ENCODE data around the gene C16orf95. TPM values are rescaled to one million over a fixed set of nuclear protein-coding genes. Genes with fewer than 3 reads are reported as not detected.

The C16orf95 gene
- total and polyA plus RNA-seq, 4 donors, result 0.48 to 4.3 (median 2.1) TPM

DNA sequence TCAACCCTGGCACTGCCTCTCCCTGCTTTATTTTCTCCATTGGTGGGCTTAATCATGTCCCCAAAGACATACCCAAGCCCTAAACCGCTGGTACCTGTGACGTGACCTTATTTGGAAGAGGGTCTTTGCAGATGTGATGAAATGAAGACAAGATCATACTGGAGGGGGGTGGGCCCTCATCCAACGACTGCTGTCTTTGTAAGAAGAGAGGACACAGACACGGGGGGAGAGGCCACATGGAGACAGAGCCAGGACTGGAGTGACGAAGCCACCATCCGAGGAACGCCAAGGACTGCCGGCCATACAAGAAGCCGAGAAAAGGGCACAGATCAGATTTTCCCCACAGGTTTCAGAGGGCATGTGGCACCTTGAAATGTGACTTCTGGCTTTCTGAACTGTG lies 62.5 kb downstream of the C16orf95 start:
- Histone ChIP-seq H3K36me3 (ENCODE audit: control insufficient read depth in 4 of 4, insufficient read depth in 4 of 4, low read length in 4 of 4) (no peaks in the 10 kb centered on the region), H3K9me3 (ENCODE audit: control insufficient read depth in 4 of 4, insufficient read depth in 3 of 4, low read length in 3 of 4) (peaks cover 0 to 2% (median 0%) of the 10 kb centered on the region in 4 donors), H3K27me3 (ENCODE audit: control insufficient read depth in 3 of 3, insufficient read depth in 3 of 3, low read length in 2 of 3) (no peaks in the 10 kb centered on the region), H3K4me3 (no peak overlapping the region), H3K9ac (ENCODE audit: insufficient read depth in 1 of 2, low read length in 2 of 2) (no peak overlapping the region), H3K4me1 (ENCODE audit: control insufficient read depth in 5 of 5, insufficient read depth in 5 of 5, low read length in 5 of 5) (peaks cover 0 to 7% (median 0%) of the 10 kb centered on the region in 5 donors), H3K27ac (ENCODE audit: low read depth in 1 of 2, low read length in 1 of 2) (no peak overlapping the region)
- DNase-seq (no peak), ATAC-seq (ENCODE audit: insufficient read depth, low FRiP score) (no peak)
- WGBS, 2 donors, result 91 to 92% methylated on average over 9 of the region's 9 CpGs
- TF ChIP-seq, protein P1, sequence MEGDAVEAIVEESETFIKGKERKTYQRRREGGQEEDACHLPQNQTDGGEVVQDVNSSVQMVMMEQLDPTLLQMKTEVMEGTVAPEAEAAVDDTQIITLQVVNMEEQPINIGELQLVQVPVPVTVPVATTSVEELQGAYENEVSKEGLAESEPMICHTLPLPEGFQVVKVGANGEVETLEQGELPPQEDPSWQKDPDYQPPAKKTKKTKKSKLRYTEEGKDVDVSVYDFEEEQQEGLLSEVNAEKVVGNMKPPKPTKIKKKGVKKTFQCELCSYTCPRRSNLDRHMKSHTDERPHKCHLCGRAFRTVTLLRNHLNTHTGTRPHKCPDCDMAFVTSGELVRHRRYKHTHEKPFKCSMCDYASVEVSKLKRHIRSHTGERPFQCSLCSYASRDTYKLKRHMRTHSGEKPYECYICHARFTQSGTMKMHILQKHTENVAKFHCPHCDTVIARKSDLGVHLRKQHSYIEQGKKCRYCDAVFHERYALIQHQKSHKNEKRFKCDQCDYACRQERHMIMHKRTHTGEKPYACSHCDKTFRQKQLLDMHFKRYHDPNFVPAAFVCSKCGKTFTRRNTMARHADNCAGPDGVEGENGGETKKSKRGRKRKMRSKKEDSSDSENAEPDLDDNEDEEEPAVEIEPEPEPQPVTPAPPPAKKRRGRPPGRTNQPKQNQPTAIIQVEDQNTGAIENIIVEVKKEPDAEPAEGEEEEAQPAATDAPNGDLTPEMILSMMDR (IDR thresholded peaks at IDR 0.05; ENCODE audit: control extremely low read depth, extremely low read depth), result no peak

GRCh38 chr16:87254296-87254695 lies 62.9 kb downstream of the C16orf95 start:
- peaks cover 0 to 2% (median 0%) of the 10 kb centered on the region in 4 donors for H3K9me3 ChIP-seq (ENCODE audit: control insufficient read depth in 4 of 4, insufficient read depth in 3 of 4, low read length in 3 of 4)
- H3K36me3 ChIP-seq (ENCODE audit: control insufficient read depth in 4 of 4, insufficient read depth in 4 of 4, low read length in 4 of 4), result no peaks in the 10 kb centered on the region
- WGBS, 2 donors, result 88 to 93% methylated on average over 10 of the region's 10 CpGs
- peaks cover 0 to 7% (median 0%) of the 10 kb centered on the region in 5 donors for H3K4me1 ChIP-seq (ENCODE audit: control insufficient read depth in 5 of 5, insufficient read depth in 5 of 5, low read length in 5 of 5)
- TF ChIP-seq, protein P1 (IDR thresholded peaks at IDR 0.05; ENCODE audit: control extremely low read depth, extremely low read depth), result no peak
- no peak overlapping the region for H3K9ac ChIP-seq (ENCODE audit: insufficient read depth in 1 of 2, low read length in 2 of 2)
- DNase-seq (no peak), ATAC-seq (ENCODE audit: insufficient read depth, low FRiP score) (no peak)
- H3K27me3 ChIP-seq (ENCODE audit: control insufficient read depth in 3 of 3, insufficient read depth in 3 of 3, low read length in 2 of 3), result no peaks in the 10 kb centered on the region
- H3K4me3 ChIP-seq, result no peak overlapping the region
- no peak overlapping the region for H3K27ac ChIP-seq (ENCODE audit: low read depth in 1 of 2, low read length in 1 of 2)

GRCh38 chr16:87253536-87253935 lies 63.7 kb downstream of the C16orf95 start:
- Histone ChIP-seq H3K36me3 (ENCODE audit: control insufficient read depth in 4 of 4, insufficient read depth in 4 of 4, low read length in 4 of 4) (no peaks in the 10 kb centered on the region), H3K4me1 (ENCODE audit: control insufficient read depth in 5 of 5, insufficient read depth in 5 of 5, low read length in 5 of 5) (peaks cover 0 to 7% (median 0%) of the 10 kb centered on the region in 5 donors), H3K9ac (ENCODE audit: insufficient read depth in 1 of 2, low read length in 2 of 2) (no peak overlapping the region), H3K9me3 (ENCODE audit: control insufficient read depth in 4 of 4, insufficient read depth in 3 of 4, low read length in 3 of 4) (peaks cover 0 to 2% (median 0%) of the 10 kb centered on the region in 4 donors), H3K27ac (ENCODE audit: low read depth in 1 of 2, low read length in 1 of 2) (no peak overlapping the region), H3K4me3 (no peak overlapping the region), H3K27me3 (ENCODE audit: control insufficient read depth in 3 of 3, insufficient read depth in 3 of 3, low read length in 2 of 3) (no peaks in the 10 kb centered on the region)
- DNase-seq (no peak), ATAC-seq (ENCODE audit: insufficient read depth, low FRiP score) (no peak)
- TF ChIP-seq, protein P1 (IDR thresholded peaks at IDR 0.05; ENCODE audit: control extremely low read depth, extremely low read depth), result no peak
- WGBS, 2 donors, result 66% methylated on average over 7 of the region's 7 CpGs

Small RNAs within 50 kb of the gene (small RNA-seq; reads per million reads assigned to genes)
- gene AC010531.2 (ENCODE audit: low replicate concordance), result not detected

Other genes starting within 250 kb of the C16orf95 start
- gene FBXO31, start 66.4 kb upstream of the C16orf95 start, total RNA-seq, result 10 to 100 TPM; 33.6 to 35.1 TPM
- 10 to 100 TPM; 10.1 to 12.8 TPM for gene FBXO31, start 66.4 kb upstream of the C16orf95 start, polyA plus RNA-seq
- gene MAP1LC3B, start 74.9 kb upstream of the C16orf95 start, total RNA-seq, result 10 to 100 TPM; 43.3 to 45.7 TPM
- gene MAP1LC3B, start 74.9 kb upstream of the C16orf95 start, polyA plus RNA-seq, result 10 to 100 TPM; 49.8 to 62.2 TPM
- gene ZCCHC14, start 175.6 kb upstream of the C16orf95 start, total RNA-seq, result 10 to 100 TPM; 28.9 to 31.1 TPM
- 1 to 10 TPM; 7.4 to 9.8 TPM for gene ZCCHC14, start 175.6 kb upstream of the C16orf95 start, polyA plus RNA-seq

Measured in lung (tissue), 13 donors.